ENCODE data around the gene SF1. TPM values are rescaled to one million over a fixed set of nuclear protein-coding genes. Genes with fewer than 3 reads are reported as not detected.

Gene SF1
- total and polyA plus RNA-seq, 9 of the 15 experiments (the other 6 are each of a cell fraction or from before 2014, with no cell fraction given), result 13.1 to 334 (median 111) TPM

GRCh38 chr11:64776425-64776824 is 1.9 kb downstream of the SF1 start:
- in situ Hi-C loops (cut with MboI), result no loop called here
- ChIA-PET POLR2A (interaction anchor here (1.4 to 10.8 kb wide), 2 partner anchors 13 to 29 kb away, joined by 3 to 168 read pairs; partner anchors contain the start of gene PYGM), CTCF (ENCODE audit: low intra/inter-chr PET ratio) (no interaction called here)
- H4K20me1 ChIP-seq (replicated peaks; ENCODE audit: control insufficient read depth, insufficient read depth, low read length), result peaks cover 43% of the 10 kb centered on the region
- 80% methylated on average over 6 of the region's 6 CpGs for WGBS (ENCODE audit: insufficient coverage, low coverage, missing lambda C conversion rate)
- no peak for ATAC-seq
- peaks cover 6 to 18% of the 10 kb centered on the region in 2 experiments; a peak in 3 of 5 replicates for H3K4me1 ChIP-seq (replicated peaks in 1 of 2; ENCODE audit: control insufficient read depth in 2 of 2, insufficient read depth in 2 of 2, low read length in 2 of 2)
- peak overlapping the region; percentile 67; the same call in 1 of the 2 replicates for H3K4me3 ChIP-seq
- H3K9me3 ChIP-seq (replicated peaks; ENCODE audit: control insufficient read depth, insufficient read depth, low read depth, low read length), result no peaks in the 10 kb centered on the region
- peaks cover 9% of the 10 kb centered on the region for H3K9me1 ChIP-seq (ENCODE audit: control insufficient read depth, insufficient read depth, low read length)
- peak overlapping the region; percentile 96 for H3K4me2 ChIP-seq (ENCODE audit: insufficient read depth, low read length)
- DNase-seq (ENCODE audit: extremely low read depth in 1 of 4, low spot score in 3 of 4), result no peak
- H3K27ac ChIP-seq (ENCODE audit: extremely low read depth, low read depth, low read length), result no peak overlapping the region; the same call in 2 of the 3 replicates
- peaks cover 66% of the 10 kb centered on the region for H3K79me2 ChIP-seq (ENCODE audit: control insufficient read depth, insufficient read depth, low read length)
- no peak for FAIRE-seq
- peaks cover 61% of the 10 kb centered on the region for H3K36me3 ChIP-seq (ENCODE audit: control insufficient read depth, insufficient read depth, low read length)
- peak overlapping the region in 1 of 2 experiments; percentile 73; a peak in 2 of 4 replicates for H3K9ac ChIP-seq (ENCODE audit: insufficient read depth in 1 of 2, low read depth in 2 of 2, low read length in 2 of 2)
- no peak overlapping the region for H2AFZ ChIP-seq (ENCODE audit: low read depth, low read length)
- no peaks in the 10 kb centered on the region for H3K27me3 ChIP-seq (ENCODE audit: control insufficient read depth in 2 of 2, insufficient read depth in 2 of 2, low read length in 2 of 2)
- TF ChIP-seq SAP30 (IDR thresholded peaks at IDR 0.05; ENCODE audit: borderline replicate concordance, insufficient read depth, low read depth, low read length, poor library complexity, severe bottlenecking), result no peak
- peak; percentile 64 for TF ChIP-seq RBFOX2 (IDR thresholded peaks at IDR 0.05; ENCODE audit: low read depth, low read length)
- TF ChIP-seq RBBP5 (IDR thresholded peaks at IDR 0.05; ENCODE audit: borderline replicate concordance, insufficient read depth, low read length, poor library complexity, severe bottlenecking), result no peak
- no peak for TF ChIP-seq POLR2AphosphoS2 (IDR thresholded peaks at IDR 0.05; ENCODE audit: low read length)
- TF ChIP-seq FOSL1 (tag; conservative IDR thresholded peaks at IDR 0.05), result no peak
- no peak for TF ChIP-seq FUS (optimal IDR thresholded peaks at IDR 0.05; ENCODE audit: low read depth, low read length)
- intact Hi-C loops (cut with micrococcal nuclease), result loop anchor here (5.0 kb wide), 1 partner anchor 111 kb away; no protein-coding TSS in a partner anchor
- BruUV-seq (replicated peaks), result no TSS peak

Measured in K562 (cell line).